IMR-90 (cell line): ENCODE results near the gene APEX1. TPM values are rescaled to one million over a fixed set of nuclear protein-coding genes. Genes with fewer than 3 reads are reported as not detected.
A peak's percentile ranks its signal among the peaks of the same experiment; 100 is the strongest.

Experiments
- ATAC-seq: fragments of 200-7000 bp; cut with Tn5 transposase; 2 replicates; pipeline ENCODE4 v1.9.1; 2020; ENCODE audit warnings: low read depth, mild to moderate bottlenecking, moderate library complexity
- BruUV-seq: library from RNA; stranded (reverse); fragments of 400-500 nt; replicated peaks from 2 replicates; lab custom pipeline; 2021; lab: Mats Ljungman, UMichigan
- CTCF ChIA-PET: fragments of 300-600 bp; formaldehyde crosslinking; extraction: SDS; loops from one replicate; lab custom pipeline; 2021; ENCODE audit warnings: antibody characterized with exemption; lab: Yijun Ruan, JAX
- POLR2A ChIA-PET: fragments of 300-600 bp; sonication (Branson Sonifier 250); formaldehyde crosslinking; loops from one replicate; lab custom pipeline; 2022; ENCODE audit warnings: antibody characterized with exemption; ENCODE audit not compliant: unreplicated experiment; lab: Charles Lee
- DNase-seq: peaks from one replicate; pipeline ENCODE4 v3.0.0; 2013
- H2AFZ ChIP-seq: replicated peaks from 2 replicates; pipeline ENCODE3; 2013; ENCODE audit warnings: low read length, mild to moderate bottlenecking; ENCODE audit not compliant: poor library complexity
- H2AK5ac ChIP-seq: 2 replicates; pipeline ENCODE4 v1.6.1; 2013; ENCODE audit warnings: low read depth, low read length, inconsistent platforms
- H2AK9ac ChIP-seq: replicated peaks from 2 replicates; pipeline ENCODE3; 2013; ENCODE audit warnings: mild to moderate bottlenecking, low read depth, low read length, moderate library complexity; ENCODE audit not compliant: poor library complexity
- H2BK120ac ChIP-seq: 2 replicates; pipeline ENCODE4 v1.6.1; 2013; ENCODE audit warnings: low read depth, low read length, inconsistent platforms
- H2BK15ac ChIP-seq: 3 replicates; pipeline ENCODE4 v1.6.1; 2013; ENCODE audit warnings: low read depth, low read length, inconsistent platforms
- H2BK20ac ChIP-seq: 2 replicates; pipeline ENCODE4 v1.6.1; 2013; ENCODE audit warnings: low read depth, mild to moderate bottlenecking, inconsistent platforms, low read length, moderate library complexity
- H2BK5ac ChIP-seq: 2 replicates; pipeline ENCODE4 v1.6.1; 2013; ENCODE audit warnings: mild to moderate bottlenecking, low read depth, low read length, inconsistent platforms; ENCODE audit not compliant: poor library complexity, severe bottlenecking
- H3K14ac ChIP-seq: replicated peaks from 2 replicates; pipeline ENCODE4 v1.6.1; 2013; ENCODE audit warnings: low read depth, low read length, inconsistent platforms
- H3K18ac ChIP-seq: 2 replicates; pipeline ENCODE4 v1.6.1; 2013; ENCODE audit warnings: low read depth, low read length, control low read depth
- H3K23ac ChIP-seq: 2 replicates; pipeline ENCODE4 v1.6.1; 2013; ENCODE audit warnings: low read depth, low read length, inconsistent platforms
- H3K27ac ChIP-seq: 2 replicates; pipeline ENCODE4 v1.5.1; 2013; ENCODE audit warnings: mild to moderate bottlenecking, control low read depth, low read length; ENCODE audit not compliant: insufficient read depth
- H3K27me3 ChIP-seq: 2 replicates; pipeline ENCODE4 v1.6.1; 2013; ENCODE audit warnings: low read length; ENCODE audit not compliant: control insufficient read depth, insufficient read depth
- H3K36me3 ChIP-seq: 2 replicates; pipeline ENCODE4 v1.6.1; 2013; ENCODE audit warnings: low read length, mixed read lengths; ENCODE audit not compliant: control insufficient read depth, insufficient read depth
- H3K4ac ChIP-seq: 2 replicates; pipeline ENCODE4 v1.6.1; 2013; ENCODE audit warnings: low read depth, low read length, inconsistent platforms
- H3K4me1 ChIP-seq: 2 replicates; pipeline ENCODE4 v1.6.1; 2013; ENCODE audit warnings: low read length, mixed read lengths; ENCODE audit not compliant: control insufficient read depth, insufficient read depth
- H3K4me2 ChIP-seq: 2 replicates; pipeline ENCODE4 v1.6.1; 2013; ENCODE audit warnings: low read depth, mild to moderate bottlenecking, control low read depth, low read length, moderate library complexity
- H3K4me3 ChIP-seq: 2 replicates; pipeline ENCODE4 v1.5.1; 2013; ENCODE audit warnings: low read depth, mild to moderate bottlenecking, control low read depth, low read length, moderate library complexity; ENCODE audit not compliant: insufficient read depth
- H3K56ac ChIP-seq: 2 replicates; pipeline ENCODE4 v1.6.1; 2013; ENCODE audit warnings: low read length, inconsistent platforms; ENCODE audit not compliant: insufficient read depth; ENCODE audit errors: extremely low read depth
- H3K79me1 ChIP-seq, 2 experiments: 2 replicates each; pipeline ENCODE4 v1.6.1; 2013; ENCODE audit warnings: low read length in 2 of 2, inconsistent platforms in 1 of 2, low read depth in 1 of 2
- H3K9ac ChIP-seq: 2 replicates; pipeline ENCODE4 v1.6.1; 2013; ENCODE audit warnings: low read depth, low read length, control low read depth
- H3K9me1 ChIP-seq: 2 replicates; pipeline ENCODE4 v1.6.1; 2013; ENCODE audit warnings: low read length, inconsistent platforms; ENCODE audit not compliant: insufficient read depth
- H3K9me3 ChIP-seq: 2 replicates; pipeline ENCODE4 v1.6.1; 2013; ENCODE audit warnings: low read length; ENCODE audit not compliant: control insufficient read depth, insufficient read depth
- H4K20me1 ChIP-seq: 2 replicates; pipeline ENCODE4 v1.6.1; 2013; ENCODE audit warnings: low read length, inconsistent platforms; ENCODE audit not compliant: insufficient read depth
- H4K5ac ChIP-seq: 2 replicates; pipeline ENCODE4 v1.6.1; 2013; ENCODE audit warnings: mild to moderate bottlenecking, low read depth, low read length, control low read depth
- H4K8ac ChIP-seq, 2 experiments: 2 replicates each; pipeline ENCODE4 v1.6.1; 2013; ENCODE audit warnings: low read depth in 2 of 2, low read length in 2 of 2, control low read depth in 1 of 2, inconsistent platforms in 1 of 2
- H4K91ac ChIP-seq: 2 replicates; pipeline ENCODE4 v1.6.1; 2013; ENCODE audit warnings: low read depth, low read length, inconsistent platforms; ENCODE audit not compliant: insufficient read depth
- CHD1 ChIP-seq: IDR thresholded peaks from 2 replicates; pipeline ENCODE4 v1.6.1; 2012; ENCODE audit warnings: low read depth, low read length, improper control_type of control experiment
- ELK1 ChIP-seq: fragments of 150-350 bp; IDR thresholded peaks from 2 replicates; pipeline ENCODE4 v1.6.1; 2016; ENCODE audit warnings: low read depth, mild to moderate bottlenecking, low read length, moderate library complexity, borderline replicate concordance
- MAFK ChIP-seq: IDR thresholded peaks from 2 replicates; pipeline ENCODE4 v1.6.1; 2012; ENCODE audit warnings: low read depth, low read length, improper control_type of control experiment
- MXI1 ChIP-seq: IDR thresholded peaks from 2 replicates; pipeline ENCODE4 v1.6.1; 2012; ENCODE audit warnings: low read depth, mild to moderate bottlenecking, low read length, moderate library complexity, borderline replicate concordance
- NFE2L2 ChIP-seq: fragments of 150-350 bp; IDR thresholded peaks from 2 replicates; pipeline ENCODE4 v1.6.1; 2016; ENCODE audit warnings: low read depth, mild to moderate bottlenecking, low read length
- RAD21 ChIP-seq: IDR thresholded peaks from 2 replicates; pipeline ENCODE4 v1.6.1; 2012; ENCODE audit warnings: low read length, improper control_type of control experiment
- RCOR1 ChIP-seq: IDR thresholded peaks from 2 replicates; pipeline ENCODE4 v1.6.1; 2012; ENCODE audit warnings: mild to moderate bottlenecking, low read length, improper control_type of control experiment; ENCODE audit not compliant: insufficient replicate concordance
- RFX5 ChIP-seq: IDR thresholded peaks from 2 replicates; pipeline ENCODE4 v1.8.0; 2012; ENCODE audit warnings: low read depth, mild to moderate bottlenecking, low read length, moderate library complexity
- WGBS, 2 experiments: methylation state at CpG; one replicate each; pipeline versions ENCODE4 v1.1.5 to v1.1.7; 2013; ENCODE audit warnings: missing lambda C conversion rate in 2 of 2; ENCODE audit not compliant: insufficient read length in 1 of 2; ENCODE audit errors: extremely low coverage in 2 of 2; 5-methylcytosine and 5-hydroxymethylcytosine counted together
- dilution Hi-C: fragments of 300-500 bp; cut with HindIII; formaldehyde crosslinking; loops from one replicate; pipeline ENCODE4 v1.14.3; 2018; ENCODE audit warnings: low sequenced_read_pairs; ENCODE audit not compliant: unreplicated experiment
- in situ Hi-C: fragments of 300-500 bp; cut with MboI; formaldehyde crosslinking; loops from 3 replicates; pipeline ENCODE4 v1.14.3; 2019; ENCODE audit warnings: low sequenced_read_pairs, inconsistent platforms, mixed read lengths
- intact Hi-C: fragments of 100-400 bp; cut with micrococcal nuclease; formaldehyde crosslinking; loops from 2 replicates; pipeline ENCODE4 v1.10.0; 2022
- polyA plus RNA-seq, 3 experiments: library from polyadenylated mRNA; depleted of rRNA; stranded (reverse); fragments of >200 nt; gene quantifications; 2 replicates each; pipeline ENCODE4 v1.2.3, GENCODE V29; 2012; ENCODE audit warnings: low replicate concordance in 1 of 3
- total RNA-seq: library from RNA; depleted of rRNA; stranded (reverse); fragments of >200 nt; gene quantifications from 2 replicates; pipeline ENCODE4 v1.2.3, GENCODE V29; 2012

Gene APEX1
- total and polyA plus RNA-seq, 2 of the 4 experiments (the other 2 are of a cell fraction) = 125 to 241 TPM

- Histone ChIP-seq H3K23ac (no peak overlapping the region), H4K91ac (no peak overlapping the region), H2AK5ac (no peak overlapping the region), H3K79me1 (peaks cover 29 to 51% of the 10 kb centered on the region in 2 experiments), H4K20me1 (0 out of 2 replicates have a peak, but pooled peaks cover 3% of the 10 kb centered on the region), H3K27ac (no peak overlapping the region), H3K56ac (no peak overlapping the region), H2AK9ac (no peak overlapping the region), H3K9me3 (no peaks in the 10 kb centered on the region), H3K14ac (no peak overlapping the region), H4K5ac (no peak overlapping the region), H4K8ac (no peak overlapping the region), H3K4me1 (0 out of 2 replicates have a peak, but pooled peaks cover 4% of the 10 kb centered on the region), H3K4me2 (no peak overlapping the region), H3K27me3 (no peaks in the 10 kb centered on the region), H3K18ac (no peak overlapping the region), H3K4me3 (no peak overlapping the region), H3K4ac (no peak overlapping the region), H2BK120ac (no peak overlapping the region), H3K36me3 (peaks cover 24% of the 10 kb centered on the region), H3K9me1 (peaks cover 10% of the 10 kb centered on the region; the same call in 1 of the 2 replicates), H2BK20ac (no peak overlapping the region), H2AFZ (no peak overlapping the region), H2BK15ac (no peak overlapping the region), H2BK5ac (no peak overlapping the region), H3K9ac (no peak overlapping the region)
- ChIA-PET POLR2A (no interaction called here), CTCF (no interaction called here)
- BruUV-seq = TSS peak; percentile 89
- no peak for DNase-seq
- intact Hi-C loops (loop anchor here (1.0 kb wide), 2 partner anchors 45 to 152 kb away; no protein-coding TSS in a partner anchor), dilution Hi-C loops (no loop called here), in situ Hi-C loops (loop anchor here (25.0 kb wide), 1 partner anchor 630 kb away; the partner anchor contains the start of gene ZNF219)
- ATAC-seq = no peak
- TF ChIP-seq CHD1 (no peak), RAD21 (no peak), RFX5 (no peak), NFE2L2 (no peak), MAFK (no peak), ELK1 (no peak), RCOR1 (no peak), MXI1 (no peak)
- WGBS, 2 experiments = 94% methylated on average over 8 of the region's 13 CpGs; no CpG with 5 or more reads in 1 of the 2 experiments
Observed at GRCh38 chr14:20456971-20457370, 1.9 kb downstream of the APEX1 start.
